Neural cell (in vitro differentiated cells): ENCODE results near the gene GJB2. TPM values are rescaled to one million over a fixed set of nuclear protein-coding genes. Genes with fewer than 3 reads are reported as not detected.

Experiments
- H2AFZ ChIP-seq: fragments of 200-600, 300-800 bp; sonication (generic), shearing (Covaris generic); 2 replicates; pipeline ENCODE4 v1.6.0; 2014; ENCODE audit warnings: low read depth, mild to moderate bottlenecking, antibody characterized with exemption, low read length, moderate library complexity
- H3F3A ChIP-seq: fragments of 200-600 bp; shearing (Covaris generic); 2 replicates; pipeline ENCODE4 v1.6.1; 2016; ENCODE audit warnings: mild to moderate bottlenecking, moderate library complexity, mixed read lengths, antibody characterized with exemption, low read length; ENCODE audit not compliant: insufficient read depth, poor library complexity, severe bottlenecking
- H3K27ac ChIP-seq: fragments of 200-600, 300-800 bp; sonication (generic), shearing (Covaris generic); 2 replicates; pipeline ENCODE4 v1.5.1; 2014; ENCODE audit warnings: mild to moderate bottlenecking, low read length, moderate library complexity
- H3K27me3 ChIP-seq: fragments of 300-800, 200-600 bp; sonication (generic), shearing (Covaris generic); 2 replicates; pipeline ENCODE4 v1.6.0; 2014; ENCODE audit warnings: mild to moderate bottlenecking, low read depth, low read length, moderate library complexity; ENCODE audit not compliant: insufficient read depth
- H3K36me3 ChIP-seq: fragments of 300-800, 200-600 bp; sonication (generic), shearing (Covaris generic); 2 replicates; pipeline ENCODE4 v1.5.1; 2014; ENCODE audit warnings: mild to moderate bottlenecking, antibody characterized with exemption, low read length, moderate library complexity; ENCODE audit not compliant: insufficient read depth
- H3K4me2 ChIP-seq: fragments of 300-800, 200-600 bp; sonication (generic), shearing (Covaris generic); 2 replicates; pipeline ENCODE4 v1.6.0; 2014; ENCODE audit warnings: mild to moderate bottlenecking, low read length
- H3K4me3 ChIP-seq: fragments of 300-800, 200-600 bp; sonication (generic), shearing (Covaris generic); 2 replicates; pipeline ENCODE4 v1.5.1; 2014; ENCODE audit warnings: mild to moderate bottlenecking, low read length, moderate library complexity
- H3K79me2 ChIP-seq: fragments of 200-600 bp; shearing (Covaris generic); replicated peaks from 2 replicates; pipeline ENCODE4 v1.6.0; 2014; ENCODE audit warnings: mild to moderate bottlenecking, low read length, moderate library complexity; ENCODE audit not compliant: insufficient read depth
- H3K9ac ChIP-seq: fragments of 300-800, 200-600 bp; sonication (generic), shearing (Covaris generic); 2 replicates; pipeline ENCODE4 v1.6.1; 2016; ENCODE audit warnings: mild to moderate bottlenecking, low read length, mixed read lengths
- H3K9me2 ChIP-seq: fragments of 200-600 bp; shearing (Covaris generic); 2 replicates; pipeline ENCODE4 v1.6.1; 2016; ENCODE audit warnings: mild to moderate bottlenecking, low read length, mixed read lengths; ENCODE audit not compliant: insufficient read depth
- H3K9me3 ChIP-seq: fragments of 200-600, 300-800 bp; sonication (generic), shearing (Covaris generic); 2 replicates; pipeline ENCODE4 v1.6.1; 2016; ENCODE audit warnings: mild to moderate bottlenecking, mixed run types, low read length, moderate library complexity, mixed read lengths
- H4K20me1 ChIP-seq: fragments of 200-600 bp; shearing (Covaris generic); 2 replicates; pipeline ENCODE4 v1.6.1; 2016; ENCODE audit warnings: mild to moderate bottlenecking, mixed run types; ENCODE audit not compliant: insufficient read depth
- EP300 ChIP-seq: fragments of 450-650 bp; conservative IDR thresholded peaks from 2 replicates; pipeline ENCODE4 v1.6.1; 2014; ENCODE audit warnings: antibody characterized with exemption, mild to moderate bottlenecking, moderate library complexity; ENCODE audit not compliant: poor library complexity, severe bottlenecking
- EZH2 ChIP-seq: fragments of 200-600, 300-800 bp; shearing (Covaris generic), sonication (generic); IDR thresholded peaks from 2 replicates; pipeline ENCODE4 v1.6.1; 2014; ENCODE audit warnings: antibody characterized with exemption, low read length, borderline replicate concordance, mild to moderate bottlenecking; ENCODE audit not compliant: insufficient read depth, poor library complexity, severe bottlenecking
- MXI1 ChIP-seq: fragments of 450-650 bp; conservative IDR thresholded peaks from 2 replicates; pipeline ENCODE4 v1.6.1; 2014; ENCODE audit warnings: antibody characterized with exemption, mild to moderate bottlenecking; ENCODE audit not compliant: poor library complexity, severe bottlenecking
- POLR2AphosphoS5 ChIP-seq: IDR thresholded peaks from 2 replicates; pipeline ENCODE4 v1.6.1; 2012
- RAD21 ChIP-seq: fragments of 450-650 bp; conservative IDR thresholded peaks from 2 replicates; pipeline ENCODE4 v1.6.1; 2014; ENCODE audit warnings: antibody characterized with exemption, mild to moderate bottlenecking, moderate library complexity
- SMC3 ChIP-seq: fragments of 450-650 bp; conservative IDR thresholded peaks from 2 replicates; pipeline ENCODE4 v1.6.1; 2014; ENCODE audit warnings: antibody characterized with exemption, mild to moderate bottlenecking, moderate library complexity; ENCODE audit not compliant: poor library complexity
- TAF1 ChIP-seq: IDR thresholded peaks from 2 replicates; pipeline ENCODE4 v1.6.1; 2012; ENCODE audit warnings: low read depth
- polyA plus RNA-seq: library from polyadenylated mRNA; depleted of rRNA; stranded (reverse); fragments of >200 nt; gene quantifications from 2 replicates; pipeline ENCODE4 v1.2.3, GENCODE V29; 2014
- TF ChIP-seq, protein P1 (sequence below): IDR thresholded peaks from 2 replicates; pipeline ENCODE4 v1.6.1; 2012; ENCODE audit warnings: borderline replicate concordance
- TF ChIP-seq, protein P2 (sequence below): fragments of 450-650 bp; IDR thresholded peaks from 2 replicates; pipeline ENCODE4 v1.5.1; 2014; ENCODE audit warnings: antibody characterized with exemption, mild to moderate bottlenecking, moderate library complexity; ENCODE audit not compliant: poor library complexity, severe bottlenecking

GJB2 gene
- polyA plus RNA-seq, 1 donor from 2014 or later: not detected

DNA sequence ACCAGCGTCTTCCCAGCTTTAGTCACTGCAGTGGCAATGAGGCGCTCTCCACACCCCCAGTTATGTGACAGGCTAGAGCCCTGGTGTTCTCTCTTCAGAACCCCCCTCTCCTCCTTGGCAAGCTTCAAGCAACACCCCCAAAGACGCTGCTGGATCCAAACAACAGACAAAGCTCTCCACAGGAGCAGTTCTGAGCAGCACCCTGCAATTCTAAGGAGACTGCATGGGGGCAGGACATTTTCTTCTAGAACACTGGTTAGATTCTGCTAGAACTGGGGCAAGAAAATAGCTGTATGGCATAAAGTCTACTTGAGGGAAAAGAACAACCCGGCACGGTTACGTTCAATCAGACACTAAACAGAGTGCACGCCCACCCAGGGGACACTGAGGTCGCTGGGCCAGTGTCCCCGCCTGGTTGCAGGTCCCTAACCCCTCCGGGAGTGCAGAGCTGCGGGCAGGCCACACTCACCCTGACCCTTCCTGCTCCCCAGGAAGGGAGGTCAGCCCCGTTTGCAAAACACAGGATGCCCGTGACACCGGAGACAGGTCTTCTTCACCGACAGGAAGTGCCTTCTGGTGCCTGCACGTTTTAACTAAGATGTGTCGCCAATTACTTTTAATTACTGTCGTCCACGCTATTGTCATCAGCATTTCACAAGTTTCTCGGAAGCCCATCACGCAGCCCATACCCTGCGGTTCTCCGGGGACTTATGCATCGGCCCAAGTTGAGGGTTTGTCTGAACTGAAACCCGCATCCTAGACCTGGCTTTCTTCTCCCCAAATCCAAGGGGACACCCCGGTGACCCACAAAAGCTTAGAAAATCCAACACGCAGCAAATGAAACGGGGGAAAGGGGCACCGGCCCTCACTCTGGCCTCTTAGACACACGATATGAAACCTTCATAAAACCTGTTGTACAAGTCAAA lies 38.4 kb upstream of the GJB2 start:
- no peak overlapping the region for H2AFZ ChIP-seq
- no peak overlapping the region for H3K27ac ChIP-seq
- H3K9me2 ChIP-seq: no peaks in the 10 kb centered on the region
- H3K4me3 ChIP-seq: peak overlapping the region; percentile 61
- H3K27me3 ChIP-seq: peaks cover 45% of the 10 kb centered on the region
- no peaks in the 10 kb centered on the region for H3K79me2 ChIP-seq
- no peaks in the 10 kb centered on the region for H3K9me3 ChIP-seq
- no peak overlapping the region for H3K9ac ChIP-seq
- H3K4me2 ChIP-seq: no peak overlapping the region
- H3K36me3 ChIP-seq: no peaks in the 10 kb centered on the region
- no peaks in the 10 kb centered on the region for H3F3A ChIP-seq
- no peaks in the 10 kb centered on the region for H4K20me1 ChIP-seq
- TF ChIP-seq TAF1: no peak
- TF ChIP-seq RAD21: no peak
- TF ChIP-seq MXI1: no peak
- TF ChIP-seq POLR2AphosphoS5: no peak
- TF ChIP-seq, protein P1, sequence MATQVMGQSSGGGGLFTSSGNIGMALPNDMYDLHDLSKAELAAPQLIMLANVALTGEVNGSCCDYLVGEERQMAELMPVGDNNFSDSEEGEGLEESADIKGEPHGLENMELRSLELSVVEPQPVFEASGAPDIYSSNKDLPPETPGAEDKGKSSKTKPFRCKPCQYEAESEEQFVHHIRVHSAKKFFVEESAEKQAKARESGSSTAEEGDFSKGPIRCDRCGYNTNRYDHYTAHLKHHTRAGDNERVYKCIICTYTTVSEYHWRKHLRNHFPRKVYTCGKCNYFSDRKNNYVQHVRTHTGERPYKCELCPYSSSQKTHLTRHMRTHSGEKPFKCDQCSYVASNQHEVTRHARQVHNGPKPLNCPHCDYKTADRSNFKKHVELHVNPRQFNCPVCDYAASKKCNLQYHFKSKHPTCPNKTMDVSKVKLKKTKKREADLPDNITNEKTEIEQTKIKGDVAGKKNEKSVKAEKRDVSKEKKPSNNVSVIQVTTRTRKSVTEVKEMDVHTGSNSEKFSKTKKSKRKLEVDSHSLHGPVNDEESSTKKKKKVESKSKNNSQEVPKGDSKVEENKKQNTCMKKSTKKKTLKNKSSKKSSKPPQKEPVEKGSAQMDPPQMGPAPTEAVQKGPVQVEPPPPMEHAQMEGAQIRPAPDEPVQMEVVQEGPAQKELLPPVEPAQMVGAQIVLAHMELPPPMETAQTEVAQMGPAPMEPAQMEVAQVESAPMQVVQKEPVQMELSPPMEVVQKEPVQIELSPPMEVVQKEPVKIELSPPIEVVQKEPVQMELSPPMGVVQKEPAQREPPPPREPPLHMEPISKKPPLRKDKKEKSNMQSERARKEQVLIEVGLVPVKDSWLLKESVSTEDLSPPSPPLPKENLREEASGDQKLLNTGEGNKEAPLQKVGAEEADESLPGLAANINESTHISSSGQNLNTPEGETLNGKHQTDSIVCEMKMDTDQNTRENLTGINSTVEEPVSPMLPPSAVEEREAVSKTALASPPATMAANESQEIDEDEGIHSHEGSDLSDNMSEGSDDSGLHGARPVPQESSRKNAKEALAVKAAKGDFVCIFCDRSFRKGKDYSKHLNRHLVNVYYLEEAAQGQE: no peak
- TF ChIP-seq EZH2: no peak
- TF ChIP-seq, protein P2, sequence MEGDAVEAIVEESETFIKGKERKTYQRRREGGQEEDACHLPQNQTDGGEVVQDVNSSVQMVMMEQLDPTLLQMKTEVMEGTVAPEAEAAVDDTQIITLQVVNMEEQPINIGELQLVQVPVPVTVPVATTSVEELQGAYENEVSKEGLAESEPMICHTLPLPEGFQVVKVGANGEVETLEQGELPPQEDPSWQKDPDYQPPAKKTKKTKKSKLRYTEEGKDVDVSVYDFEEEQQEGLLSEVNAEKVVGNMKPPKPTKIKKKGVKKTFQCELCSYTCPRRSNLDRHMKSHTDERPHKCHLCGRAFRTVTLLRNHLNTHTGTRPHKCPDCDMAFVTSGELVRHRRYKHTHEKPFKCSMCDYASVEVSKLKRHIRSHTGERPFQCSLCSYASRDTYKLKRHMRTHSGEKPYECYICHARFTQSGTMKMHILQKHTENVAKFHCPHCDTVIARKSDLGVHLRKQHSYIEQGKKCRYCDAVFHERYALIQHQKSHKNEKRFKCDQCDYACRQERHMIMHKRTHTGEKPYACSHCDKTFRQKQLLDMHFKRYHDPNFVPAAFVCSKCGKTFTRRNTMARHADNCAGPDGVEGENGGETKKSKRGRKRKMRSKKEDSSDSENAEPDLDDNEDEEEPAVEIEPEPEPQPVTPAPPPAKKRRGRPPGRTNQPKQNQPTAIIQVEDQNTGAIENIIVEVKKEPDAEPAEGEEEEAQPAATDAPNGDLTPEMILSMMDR: no peak
- TF ChIP-seq SMC3: no peak
- no peak for TF ChIP-seq EP300

DNA sequence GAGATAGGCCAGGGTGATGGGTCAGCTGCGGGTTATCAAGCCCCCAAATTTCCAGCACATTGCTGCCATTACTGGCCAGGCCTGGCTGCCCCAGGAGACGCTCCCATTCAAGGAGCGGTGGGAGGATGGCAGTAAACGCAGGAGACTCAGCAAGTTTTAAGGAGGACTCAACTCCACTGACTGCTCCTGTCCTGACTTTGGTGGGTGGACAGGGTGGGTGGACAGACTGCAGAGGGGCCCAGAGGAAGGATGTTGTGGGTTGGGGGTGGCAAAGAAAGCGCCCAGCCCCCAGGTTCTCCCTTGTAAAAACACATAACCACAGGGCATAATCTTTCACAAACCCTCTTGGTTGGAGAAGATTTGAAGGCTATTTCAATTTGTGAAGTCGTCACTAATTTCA lies 35.0 kb upstream of the GJB2 start:
- TF ChIP-seq SMC3: no peak
- TF ChIP-seq EP300: no peak
- Histone ChIP-seq H3K79me2 (no peaks in the 10 kb centered on the region), H3K36me3 (no peaks in the 10 kb centered on the region), H4K20me1 (no peaks in the 10 kb centered on the region), H3K9me3 (no peaks in the 10 kb centered on the region), H3K27ac (no peak overlapping the region), H3K4me2 (no peak overlapping the region), H3K4me3 (no peak overlapping the region), H2AFZ (no peak overlapping the region), H3K27me3 (peaks cover 31% of the 10 kb centered on the region), H3K9ac (no peak overlapping the region), H3K9me2 (no peaks in the 10 kb centered on the region), H3F3A (no peaks in the 10 kb centered on the region)
